Skeletal muscle tissue (tissue), 4 donors: Measurements from ENCODE around the gene IL24. TPM values are rescaled to one million over a fixed set of nuclear protein-coding genes. Genes with fewer than 3 reads are reported as not detected.

Experiments used
- H3K27ac ChIP-seq: one replicate; pipeline ENCODE4 v1.7.0; 2013; ENCODE audit warnings: mild to moderate bottlenecking, low read depth, low read length, inconsistent platforms
- H3K27me3 ChIP-seq, 3 donors: one replicate each; pipeline ENCODE4 v1.7.0; 2013; ENCODE audit warnings: low read length in 3 of 3; ENCODE audit not compliant: control insufficient read depth in 3 of 3, insufficient read depth in 3 of 3
- H3K36me3 ChIP-seq, 3 donors: one replicate each; pipeline ENCODE4 v1.7.0; 2013; ENCODE audit warnings: low read length in 3 of 3; ENCODE audit not compliant: control insufficient read depth in 3 of 3, insufficient read depth in 3 of 3
- H3K4me1 ChIP-seq, 3 donors: one replicate each; pipeline ENCODE4 v1.7.0; 2013; ENCODE audit warnings: low read length in 3 of 3, mild to moderate bottlenecking in 3 of 3; ENCODE audit not compliant: control insufficient read depth in 3 of 3, insufficient read depth in 3 of 3
- H3K4me3 ChIP-seq, 3 donors: one replicate each; pipeline ENCODE4 v1.7.0; 2013; ENCODE audit warnings: low read length in 3 of 3
- H3K9ac ChIP-seq, 3 donors: one replicate each; pipeline ENCODE4 v1.7.0; 2013; ENCODE audit warnings: low read length in 3 of 3, mild to moderate bottlenecking in 3 of 3, moderate library complexity in 2 of 3, low read depth in 1 of 3
- H3K9me3 ChIP-seq, 3 donors: one replicate each; pipeline ENCODE4 v1.7.0; 2013; ENCODE audit warnings: low read length in 3 of 3; ENCODE audit not compliant: control insufficient read depth in 3 of 3
- total RNA-seq: library from RNA; depleted of rRNA; stranded (reverse); fragments of >200 nt; gene quantifications from one replicate; pipeline ENCODE4 v1.2.3, GENCODE V29; 2014
- donor health status: Osteomylitis.

IL24 gene
- total RNA-seq, 1 donor from 2014 or later: not detected

GRCh38 chr1:206899717-206900116, 2.5 kb downstream of the IL24 start:
- Histone ChIP-seq H3K27me3 (peaks cover 0 to 3% (median 0%) of the 10 kb centered on the region in 3 donors), H3K36me3 (no peaks in the 10 kb centered on the region), H3K9ac (no peak overlapping the region), H3K4me1 (peaks cover 3 to 37% (median 11%) of the 10 kb centered on the region in 3 donors), H3K4me3 (no peak overlapping the region), H3K9me3 (no peaks in the 10 kb centered on the region), H3K27ac (no peak overlapping the region)

GRCh38 chr1:206900149-206900548, 2.9 kb downstream of the IL24 start:
- H3K27me3 ChIP-seq: peaks cover 0 to 3% (median 0%) of the 10 kb centered on the region in 3 donors
- H3K27ac ChIP-seq: no peak overlapping the region
- H3K9me3 ChIP-seq: no peaks in the 10 kb centered on the region
- peaks cover 3 to 37% (median 11%) of the 10 kb centered on the region in 3 donors for H3K4me1 ChIP-seq
- H3K36me3 ChIP-seq: no peaks in the 10 kb centered on the region
- H3K9ac ChIP-seq: no peak overlapping the region
- H3K4me3 ChIP-seq: no peak overlapping the region

- Histone ChIP-seq H3K36me3 (no peaks in the 10 kb centered on the region), H3K27ac (no peak overlapping the region), H3K9me3 (no peaks in the 10 kb centered on the region), H3K27me3 (no peaks in the 10 kb centered on the region), H3K9ac (no peak overlapping the region), H3K4me1 (peaks cover 3 to 25% (median 11%) of the 10 kb centered on the region in 3 donors), H3K4me3 (no peak overlapping the region)
Measured at GRCh38 chr1:206901944-206902343, 4.7 kb downstream of the IL24 start.

GRCh38 chr1:206902702-206903101, 5.5 kb downstream of the IL24 start:
- no peak overlapping the region for H3K27ac ChIP-seq
- H3K4me1 ChIP-seq: peaks cover 3 to 32% (median 17%) of the 10 kb centered on the region in 3 donors
- no peaks in the 10 kb centered on the region for H3K36me3 ChIP-seq
- H3K9me3 ChIP-seq: no peaks in the 10 kb centered on the region
- H3K27me3 ChIP-seq: no peaks in the 10 kb centered on the region
- H3K4me3 ChIP-seq: no peak overlapping the region
- no peak overlapping the region for H3K9ac ChIP-seq

GRCh38 chr1:206903687-206904086, 6.4 kb downstream of the IL24 start:
- no peak overlapping the region for H3K4me3 ChIP-seq
- no peak overlapping the region for H3K9ac ChIP-seq
- H3K9me3 ChIP-seq: no peaks in the 10 kb centered on the region
- peaks cover 2 to 26% (median 12%) of the 10 kb centered on the region in 3 donors for H3K4me1 ChIP-seq
- H3K27ac ChIP-seq: peak overlapping the region; percentile 2
- no peaks in the 10 kb centered on the region for H3K27me3 ChIP-seq
- H3K36me3 ChIP-seq: no peaks in the 10 kb centered on the region

DNA sequence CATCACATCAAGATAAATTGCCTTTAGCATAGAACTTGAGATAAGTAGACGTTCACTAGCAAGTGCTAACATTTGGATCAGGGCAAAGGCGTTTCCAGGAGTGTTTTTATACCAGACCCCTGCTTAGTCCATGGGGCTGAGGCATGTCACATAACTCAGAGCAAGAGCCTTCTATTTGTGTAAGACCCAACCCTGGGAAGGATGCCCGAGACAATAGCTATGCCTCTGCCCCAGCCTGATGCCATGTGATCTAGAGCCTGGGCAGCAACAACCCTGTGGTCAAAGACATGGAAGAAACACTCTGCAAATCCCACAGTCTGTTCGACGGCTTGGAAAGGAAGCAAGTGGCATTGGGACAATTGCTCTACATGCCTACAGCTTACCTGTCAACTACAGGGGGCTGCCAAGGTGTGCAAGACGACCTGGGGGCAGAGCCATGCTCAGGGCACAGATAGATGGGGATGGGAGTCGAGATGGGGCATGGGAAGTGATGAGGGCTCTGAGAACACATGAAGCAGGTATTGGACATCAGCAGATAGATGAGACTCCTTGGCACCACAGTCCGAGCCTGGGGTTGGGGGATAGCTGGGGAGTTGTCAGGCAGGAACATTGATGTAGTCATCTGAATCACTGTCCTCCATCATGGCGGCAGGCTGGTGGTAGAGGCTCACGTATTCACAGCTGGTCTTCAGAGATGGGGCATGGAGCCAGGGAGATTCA, 7.3 kb downstream of the IL24 start:
- Histone ChIP-seq H3K4me1 (peaks cover 0 to 23% (median 12%) of the 10 kb centered on the region in 3 donors), H3K9ac (no peak overlapping the region), H3K27ac (no peak overlapping the region), H3K36me3 (no peaks in the 10 kb centered on the region), H3K9me3 (no peaks in the 10 kb centered on the region), H3K4me3 (no peak overlapping the region), H3K27me3 (peaks cover 0 to 2% (median 0%) of the 10 kb centered on the region in 3 donors)

GRCh38 chr1:206905295-206906164, 8.3 kb downstream of the IL24 start:
- no peaks in the 10 kb centered on the region for H3K9me3 ChIP-seq
- H3K36me3 ChIP-seq: no peaks in the 10 kb centered on the region
- no peak overlapping the region for H3K4me3 ChIP-seq
- peaks cover 0 to 5% (median 0%) of the 10 kb centered on the region in 3 donors for H3K27me3 ChIP-seq
- H3K4me1 ChIP-seq: peaks cover 6 to 30% (median 19%) of the 10 kb centered on the region in 3 donors
- H3K27ac ChIP-seq: no peak overlapping the region
- no peak overlapping the region for H3K9ac ChIP-seq

- no peaks in the 10 kb centered on the region for H3K9me3 ChIP-seq
- H3K36me3 ChIP-seq: no peaks in the 10 kb centered on the region
- no peak overlapping the region for H3K9ac ChIP-seq
- no peak overlapping the region for H3K4me3 ChIP-seq
- peaks cover 0 to 5% (median 0%) of the 10 kb centered on the region in 3 donors for H3K27me3 ChIP-seq
- peaks cover 6 to 39% (median 19%) of the 10 kb centered on the region in 3 donors for H3K4me1 ChIP-seq
- no peak overlapping the region for H3K27ac ChIP-seq
Measured at GRCh38 chr1:206907304-206907991, 10.2 kb downstream of the IL24 start.

GRCh38 chr1:206908038-206908437, 10.8 kb downstream of the IL24 start:
- no peaks in the 10 kb centered on the region for H3K36me3 ChIP-seq
- no peak overlapping the region for H3K9ac ChIP-seq
- H3K4me3 ChIP-seq: no peak overlapping the region
- H3K9me3 ChIP-seq: no peaks in the 10 kb centered on the region
- peaks cover 0 to 9% (median 0%) of the 10 kb centered on the region in 3 donors for H3K27me3 ChIP-seq
- H3K4me1 ChIP-seq: peaks cover 6 to 39% (median 19%) of the 10 kb centered on the region in 3 donors
- H3K27ac ChIP-seq: no peak overlapping the region
